IPS-20b (cell line): Measurements from ENCODE around the gene MYCT1.

Experiments
- H3K27ac ChIP-seq: one replicate; pipeline ENCODE4 v1.5.1; 2013; ENCODE audit warnings: low read length
- H3K27me3 ChIP-seq: 2 replicates; pipeline ENCODE4 v1.6.1; 2013; ENCODE audit warnings: mild to moderate bottlenecking, low read length, inconsistent platforms; ENCODE audit not compliant: insufficient read depth
- H3K36me3 ChIP-seq: 2 replicates; pipeline ENCODE4 v1.6.1; 2013; ENCODE audit warnings: low read depth, mild to moderate bottlenecking, inconsistent platforms, low read length, moderate library complexity; ENCODE audit not compliant: insufficient read depth
- H3K4me1 ChIP-seq: 2 replicates; pipeline ENCODE4 v1.6.1; 2013; ENCODE audit warnings: mild to moderate bottlenecking, control low read depth, inconsistent platforms, low read length, moderate library complexity; ENCODE audit not compliant: insufficient read depth
- H3K4me3 ChIP-seq: 2 replicates; pipeline ENCODE4 v1.5.1; 2013; ENCODE audit warnings: mild to moderate bottlenecking, low read length, inconsistent platforms
- H3K9ac ChIP-seq: 2 replicates; pipeline ENCODE4 v1.6.1; 2013; ENCODE audit warnings: low read depth, mild to moderate bottlenecking, inconsistent platforms, low read length, moderate library complexity
- H3K9me3 ChIP-seq: 2 replicates; pipeline ENCODE4 v1.6.1; 2013; ENCODE audit warnings: mild to moderate bottlenecking, low read depth, low read length, inconsistent platforms; ENCODE audit not compliant: insufficient read depth

Gene MYCT1

GRCh38 chr6:152726313-152726712 is 28.6 kb downstream of the MYCT1 start:
- Histone ChIP-seq H3K27ac (no peak overlapping the region), H3K36me3 (no peaks in the 10 kb centered on the region), H3K9me3 (no peaks in the 10 kb centered on the region), H3K9ac (no peak overlapping the region), H3K27me3 (no peaks in the 10 kb centered on the region), H3K4me1 (no peaks in the 10 kb centered on the region), H3K4me3 (no peak overlapping the region)

GRCh38 chr6:152727507-152727906 is 29.8 kb downstream of the MYCT1 start:
- Histone ChIP-seq H3K4me3 (no peak overlapping the region), H3K27ac (no peak overlapping the region), H3K9me3 (no peaks in the 10 kb centered on the region), H3K36me3 (no peaks in the 10 kb centered on the region), H3K4me1 (no peaks in the 10 kb centered on the region), H3K9ac (no peak overlapping the region), H3K27me3 (no peaks in the 10 kb centered on the region)

- H3K9me3 ChIP-seq, result no peaks in the 10 kb centered on the region
- no peaks in the 10 kb centered on the region for H3K27me3 ChIP-seq
- H3K4me1 ChIP-seq, result no peaks in the 10 kb centered on the region
- no peak overlapping the region for H3K27ac ChIP-seq
- H3K4me3 ChIP-seq, result no peak overlapping the region
- no peak overlapping the region for H3K9ac ChIP-seq
- no peaks in the 10 kb centered on the region for H3K36me3 ChIP-seq
Observed at GRCh38 chr6:152734630-152735029, 36.9 kb downstream of the MYCT1 start.

GRCh38 chr6:152736687-152737273 is 39.1 kb downstream of the MYCT1 start:
- Histone ChIP-seq H3K27ac (no peak overlapping the region), H3K4me1 (no peaks in the 10 kb centered on the region), H3K36me3 (no peaks in the 10 kb centered on the region), H3K27me3 (no peaks in the 10 kb centered on the region), H3K9ac (no peak overlapping the region), H3K9me3 (no peaks in the 10 kb centered on the region), H3K4me3 (no peak overlapping the region)

GRCh38 chr6:152745509-152746171 is 47.9 kb downstream of the MYCT1 start:
- H3K27me3 ChIP-seq, result no peaks in the 10 kb centered on the region
- H3K9me3 ChIP-seq, result no peaks in the 10 kb centered on the region
- H3K36me3 ChIP-seq, result no peaks in the 10 kb centered on the region
- no peaks in the 10 kb centered on the region for H3K4me1 ChIP-seq
- H3K9ac ChIP-seq, result no peak overlapping the region
- H3K4me3 ChIP-seq, result no peak overlapping the region
- H3K27ac ChIP-seq, result no peak overlapping the region

GRCh38 chr6:152746172-152746553 is 48.5 kb downstream of the MYCT1 start:
- Histone ChIP-seq H3K4me3 (no peak overlapping the region), H3K9me3 (no peaks in the 10 kb centered on the region), H3K36me3 (no peaks in the 10 kb centered on the region), H3K9ac (no peak overlapping the region), H3K27me3 (no peaks in the 10 kb centered on the region), H3K4me1 (no peaks in the 10 kb centered on the region), H3K27ac (no peak overlapping the region)

GRCh38 chr6:152748843-152749242 is 51.1 kb downstream of the MYCT1 start:
- no peaks in the 10 kb centered on the region for H3K36me3 ChIP-seq
- H3K27ac ChIP-seq, result no peak overlapping the region
- H3K9ac ChIP-seq, result no peak overlapping the region
- H3K9me3 ChIP-seq, result no peaks in the 10 kb centered on the region
- H3K4me3 ChIP-seq, result no peak overlapping the region
- no peaks in the 10 kb centered on the region for H3K27me3 ChIP-seq
- H3K4me1 ChIP-seq, result no peaks in the 10 kb centered on the region

- H3K36me3 ChIP-seq, result no peaks in the 10 kb centered on the region
- H3K9me3 ChIP-seq, result no peaks in the 10 kb centered on the region
- no peak overlapping the region for H3K4me3 ChIP-seq
- no peak overlapping the region for H3K27ac ChIP-seq
- no peak overlapping the region for H3K9ac ChIP-seq
- no peaks in the 10 kb centered on the region for H3K4me1 ChIP-seq
- H3K27me3 ChIP-seq, result no peaks in the 10 kb centered on the region
Observed at GRCh38 chr6:152749336-152749735, 51.6 kb downstream of the MYCT1 start.

GRCh38 chr6:152750694-152751093 is 53.0 kb downstream of the MYCT1 start, which contains the start of gene VIP:
TSS of gene VIP (plus strand) at chr6:152750797. CDS start at chr6:152752178, 1,381 bp downstream.
- Histone ChIP-seq H3K36me3 (no peaks in the 10 kb centered on the region), H3K27me3 (no peaks in the 10 kb centered on the region), H3K4me1 (no peaks in the 10 kb centered on the region), H3K9ac (no peak within 1 kb of the TSS), H3K27ac (no peak within 1 kb of the TSS), H3K4me3 (no peak within 1 kb of the TSS), H3K9me3 (no peaks in the 10 kb centered on the region)

GRCh38 chr6:152765331-152765730 is 67.6 kb downstream of the MYCT1 start:
- H3K9me3 ChIP-seq, result no peaks in the 10 kb centered on the region
- no peak overlapping the region for H3K27ac ChIP-seq
- no peak overlapping the region for H3K9ac ChIP-seq
- no peaks in the 10 kb centered on the region for H3K4me1 ChIP-seq
- H3K27me3 ChIP-seq, result no peaks in the 10 kb centered on the region
- no peak overlapping the region for H3K4me3 ChIP-seq
- no peaks in the 10 kb centered on the region for H3K36me3 ChIP-seq

- no peaks in the 10 kb centered on the region for H3K27me3 ChIP-seq
- no peak overlapping the region for H3K9ac ChIP-seq
- H3K36me3 ChIP-seq, result no peaks in the 10 kb centered on the region
- H3K4me3 ChIP-seq, result no peak overlapping the region
- no peak overlapping the region for H3K27ac ChIP-seq
- no peaks in the 10 kb centered on the region for H3K4me1 ChIP-seq
- H3K9me3 ChIP-seq, result no peaks in the 10 kb centered on the region
Observed at GRCh38 chr6:152769159-152769558, 71.5 kb downstream of the MYCT1 start.

GRCh38 chr6:152769993-152770392 is 72.3 kb downstream of the MYCT1 start:
- H3K4me3 ChIP-seq, result no peak overlapping the region
- H3K36me3 ChIP-seq, result no peaks in the 10 kb centered on the region
- H3K9me3 ChIP-seq, result no peaks in the 10 kb centered on the region
- no peaks in the 10 kb centered on the region for H3K27me3 ChIP-seq
- no peaks in the 10 kb centered on the region for H3K4me1 ChIP-seq
- H3K27ac ChIP-seq, result no peak overlapping the region
- H3K9ac ChIP-seq, result no peak overlapping the region
